ENCODE measurements around the gene MAPKAP1.
"Not testable (repeated sequence)": the region's sequence is repeated elsewhere in the genome, so short reads cannot be mapped to it uniquely, and the experiment has no call there.

MAPKAP1 gene

DNA sequence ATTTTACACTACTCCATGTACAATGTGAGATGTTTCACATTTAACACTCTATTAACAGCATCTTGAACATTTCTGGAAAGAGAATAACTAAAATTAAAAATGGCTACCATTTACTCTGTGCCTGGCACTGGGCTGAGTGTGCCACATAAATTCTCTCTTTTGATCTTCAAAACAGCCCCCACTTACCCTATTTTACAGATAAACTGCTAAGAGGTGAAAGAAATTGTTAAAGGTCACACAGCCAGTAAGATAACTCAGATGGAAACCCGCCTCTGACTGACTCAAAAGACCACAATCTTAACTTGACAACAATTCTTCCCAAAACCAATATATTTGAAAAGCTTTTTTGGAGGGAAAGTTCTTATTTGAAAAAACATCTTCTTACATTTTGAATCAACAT is 97.3 kb downstream of the MAPKAP1 start:
- DNase-seq (ENCODE audit: low read depth in 2 of 3, low spot score in 2 of 3): no peak

- no peak for DNase-seq (ENCODE audit: low read depth in 2 of 3, low spot score in 2 of 3)
These were observed 98.4 kb downstream of the MAPKAP1 start for GRCh38 chr9:125608489-125609224.

GRCh38 chr9:125604196-125604595 is 102.8 kb downstream of the MAPKAP1 start:
- no peak for DNase-seq (ENCODE audit: low read depth in 2 of 3, low spot score in 2 of 3)

DNA sequence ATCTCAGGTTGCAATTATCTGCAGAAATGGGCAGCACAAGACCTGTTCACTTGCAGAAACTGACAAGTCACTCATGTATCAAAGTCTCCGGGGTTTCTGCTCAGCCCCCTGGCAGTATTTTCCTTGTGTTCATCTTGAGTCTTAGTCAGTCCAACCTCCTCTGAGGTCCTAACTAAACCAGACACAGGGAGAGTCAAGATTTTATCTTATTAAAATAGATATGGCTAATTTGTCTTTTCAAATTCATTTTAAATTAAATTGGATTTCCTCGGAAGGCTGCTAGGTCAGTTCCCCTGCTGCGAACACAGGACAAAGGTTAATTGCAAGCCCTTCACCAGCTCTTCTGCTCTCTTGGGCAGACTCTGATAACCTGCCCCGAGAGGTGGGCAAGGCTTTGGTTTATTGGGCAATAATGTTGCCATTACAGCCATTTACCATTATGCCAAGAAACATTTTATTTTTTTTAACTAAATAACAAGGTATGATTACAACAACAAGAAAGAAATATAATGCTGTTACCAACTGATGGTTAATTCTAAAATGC is 103.5 kb downstream of the MAPKAP1 start:
- DNase-seq (ENCODE audit: low read depth in 2 of 3, low spot score in 2 of 3): no peak

DNA sequence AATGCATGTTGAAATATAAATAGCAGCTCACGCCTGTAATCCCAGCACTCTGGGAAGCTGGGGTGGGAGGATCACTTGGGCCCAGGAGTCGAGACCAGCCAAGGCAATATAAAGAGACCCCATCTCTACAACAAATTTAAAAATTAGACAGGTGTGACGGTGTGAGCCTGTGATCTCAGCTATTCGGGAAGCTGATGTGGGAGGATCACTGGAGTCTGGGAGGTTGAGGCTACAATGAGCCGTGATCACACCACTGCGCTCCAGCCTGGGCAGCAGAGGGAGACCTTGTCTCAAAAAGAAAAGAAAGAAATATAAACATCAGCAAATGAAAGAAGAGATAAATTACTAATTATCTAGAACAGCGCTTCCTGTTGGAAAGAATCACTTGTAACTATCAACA is 105.0 kb downstream of the MAPKAP1 start:
- DNase-seq (ENCODE audit: low read depth in 2 of 3, low spot score in 2 of 3): no peak

DNA sequence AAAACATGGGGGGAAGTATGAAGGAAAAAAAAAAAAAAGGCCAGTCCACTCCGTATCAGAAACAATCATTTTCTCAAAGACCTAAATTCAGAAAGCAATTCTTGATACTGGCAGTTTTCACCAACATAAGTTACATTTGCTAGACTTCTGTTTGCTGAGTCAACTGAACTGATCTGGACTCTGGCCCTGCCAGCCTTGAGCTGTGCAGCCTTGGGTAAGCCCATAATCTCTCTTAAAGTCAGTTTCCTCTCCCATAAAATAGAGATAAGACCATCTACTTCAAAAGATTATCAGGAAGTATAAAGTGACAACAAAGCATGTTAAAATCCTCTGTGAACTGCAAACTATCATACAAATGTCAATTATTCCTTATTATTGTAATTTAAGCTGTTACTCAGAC is 106.8 kb downstream of the MAPKAP1 start:
- DNase-seq (ENCODE audit: low read depth in 2 of 3, low spot score in 2 of 3): no peak

DNA sequence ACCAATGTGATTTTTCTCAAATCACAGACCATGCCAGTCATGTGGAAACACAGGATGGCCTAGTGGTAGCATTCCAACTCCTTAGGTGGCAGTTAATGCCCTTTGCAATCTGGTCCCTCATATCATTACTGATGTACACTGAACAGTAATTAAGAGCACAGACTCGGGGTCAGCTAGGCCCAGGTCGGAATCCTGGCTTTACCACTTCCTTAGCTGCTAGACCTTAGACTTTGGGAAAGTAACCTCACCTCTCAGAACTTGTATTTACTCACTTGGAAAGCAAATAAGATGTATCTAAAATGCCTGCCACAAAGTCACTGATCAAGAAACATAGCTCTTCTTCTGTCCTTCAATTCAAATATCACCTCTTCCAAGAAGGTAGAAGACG is 112.8 kb downstream of the MAPKAP1 start:
- DNase-seq (ENCODE audit: low read depth in 2 of 3, low spot score in 2 of 3): no peak

- DNase-seq (ENCODE audit: low read depth in 2 of 3, low spot score in 2 of 3): no peak
These were observed 113.3 kb downstream of the MAPKAP1 start for GRCh38 chr9:125593581-125594222.

DNA sequence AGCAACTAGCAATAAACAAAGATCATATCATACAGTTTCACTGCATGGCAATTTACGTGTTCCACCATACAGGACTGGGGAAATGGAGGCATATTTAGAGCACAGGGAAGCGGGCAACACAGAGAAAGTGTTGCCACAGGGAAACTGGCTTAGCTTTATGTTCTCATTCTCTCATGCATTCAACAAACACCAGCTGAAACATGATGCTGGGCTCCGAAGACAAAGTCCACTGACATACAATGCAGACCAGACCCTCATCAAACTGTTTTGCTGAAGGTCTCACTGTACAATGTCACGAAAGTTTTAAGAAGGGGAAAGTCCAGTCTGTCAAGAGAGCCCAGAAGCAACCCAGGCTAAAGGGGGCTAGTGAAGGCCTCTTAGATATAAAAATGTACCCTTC is 115.1 kb downstream of the MAPKAP1 start:
- no peak for DNase-seq (ENCODE audit: low read depth in 2 of 3, low spot score in 2 of 3)

DNA sequence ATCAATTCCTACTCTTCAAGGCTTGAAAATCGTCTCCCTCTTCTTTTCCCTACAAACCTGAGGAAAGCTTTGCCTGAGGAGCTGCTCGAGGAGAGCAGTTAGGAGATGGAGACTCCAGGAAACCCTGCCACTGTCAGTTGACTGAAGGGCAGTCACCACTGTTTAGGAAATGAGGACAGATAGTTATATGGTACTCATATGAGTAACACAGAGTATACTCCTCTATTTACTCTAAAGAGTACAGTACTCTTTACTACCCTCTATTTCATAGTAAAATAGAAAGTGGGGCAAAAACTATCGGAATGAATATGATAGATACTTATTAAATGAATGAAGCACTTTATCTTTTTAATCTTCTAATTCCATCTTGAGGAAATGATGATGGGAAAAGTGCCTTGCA is 115.8 kb downstream of the MAPKAP1 start:
- no peak for DNase-seq (ENCODE audit: low read depth in 2 of 3, low spot score in 2 of 3)

GRCh38 chr9:125589287-125589686 is 117.7 kb downstream of the MAPKAP1 start:
- no peak for DNase-seq (ENCODE audit: low read depth in 2 of 3, low spot score in 2 of 3)

DNA sequence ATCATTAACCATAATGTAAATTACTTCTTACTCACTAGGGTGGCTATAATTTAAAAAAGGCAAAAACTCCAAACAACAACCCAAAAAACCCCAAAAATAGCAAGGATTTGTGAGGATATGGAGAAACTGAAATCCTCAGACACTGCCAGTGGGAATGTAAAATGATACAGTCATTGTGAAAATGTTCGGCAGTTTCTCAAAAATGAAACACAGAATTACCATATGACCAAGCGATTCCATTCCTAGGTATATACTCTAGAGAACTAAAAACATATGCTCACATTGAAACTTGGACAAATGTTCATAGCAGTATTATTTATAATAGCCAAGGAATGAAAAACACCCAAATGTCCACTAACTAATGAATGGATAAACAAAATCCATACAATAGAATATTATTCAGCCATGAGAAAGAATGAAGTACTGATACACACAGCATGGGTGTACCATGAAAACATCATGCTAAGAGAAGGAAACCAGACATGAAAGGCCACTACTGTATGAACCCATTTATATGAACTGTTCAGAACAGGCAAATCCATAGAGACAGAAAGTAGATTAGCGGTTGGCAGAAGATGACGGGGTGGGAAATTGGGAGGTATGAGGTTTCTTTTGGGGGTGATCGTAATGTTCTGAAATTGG is 119.1 kb downstream of the MAPKAP1 start:
- no peak for DNase-seq (ENCODE audit: low read depth in 2 of 3, low spot score in 2 of 3)

DNA sequence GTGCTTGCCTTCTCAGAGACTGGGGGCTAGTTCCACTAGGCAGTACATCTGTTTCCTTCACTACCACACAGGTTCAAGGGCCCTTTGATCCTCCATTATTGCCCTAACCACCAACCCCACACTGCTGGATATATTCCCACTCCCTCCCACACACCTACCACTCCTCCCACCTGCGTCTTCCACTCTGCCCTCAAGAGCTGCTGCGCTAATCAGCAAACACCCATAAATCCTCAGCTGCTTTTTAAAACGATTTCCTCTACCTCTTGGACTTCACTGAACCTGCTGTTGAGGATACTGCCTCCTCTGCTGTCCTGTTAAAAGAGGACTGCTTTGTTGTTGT is 120.9 kb downstream of the MAPKAP1 start:
- no peak for DNase-seq (ENCODE audit: low read depth in 2 of 3, low spot score in 2 of 3)

GRCh38 chr9:125585503-125586171 is 121.4 kb downstream of the MAPKAP1 start:
- DNase-seq (ENCODE audit: low read depth in 2 of 3, low spot score in 2 of 3): no peak

DNA sequence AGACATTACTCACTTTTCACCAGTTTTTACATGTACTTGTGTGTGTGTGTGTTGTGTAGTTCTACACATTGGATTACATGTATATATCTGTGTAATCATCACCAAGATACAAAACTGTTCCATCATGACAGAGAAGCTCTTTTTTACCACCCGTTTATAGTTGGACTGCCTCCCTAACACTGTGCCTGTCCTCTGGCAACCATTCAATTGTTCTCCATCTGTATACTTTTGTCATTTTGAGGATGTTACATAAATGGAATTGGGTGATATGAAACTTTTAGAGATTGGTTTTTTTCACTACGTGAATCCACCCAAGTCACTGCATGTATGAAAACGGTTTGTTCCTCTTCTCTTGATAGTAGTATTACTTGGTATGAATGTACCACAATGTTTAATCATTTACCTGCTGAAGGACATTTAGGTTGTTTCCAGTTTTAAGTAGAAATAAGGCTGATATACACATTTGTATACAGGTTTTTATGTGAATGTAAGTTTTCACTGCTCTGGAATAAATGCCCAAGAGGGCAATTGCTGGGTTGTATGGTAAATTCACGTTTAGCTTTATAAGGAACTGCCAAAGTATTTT is 126.2 kb downstream of the MAPKAP1 start:
- no peak for DNase-seq (ENCODE audit: low read depth in 2 of 3, low spot score in 2 of 3)

GRCh38 chr9:125579030-125579932 is 127.7 kb downstream of the MAPKAP1 start:
- DNase-seq (ENCODE audit: low read depth in 2 of 3, low spot score in 2 of 3): no peak

DNA sequence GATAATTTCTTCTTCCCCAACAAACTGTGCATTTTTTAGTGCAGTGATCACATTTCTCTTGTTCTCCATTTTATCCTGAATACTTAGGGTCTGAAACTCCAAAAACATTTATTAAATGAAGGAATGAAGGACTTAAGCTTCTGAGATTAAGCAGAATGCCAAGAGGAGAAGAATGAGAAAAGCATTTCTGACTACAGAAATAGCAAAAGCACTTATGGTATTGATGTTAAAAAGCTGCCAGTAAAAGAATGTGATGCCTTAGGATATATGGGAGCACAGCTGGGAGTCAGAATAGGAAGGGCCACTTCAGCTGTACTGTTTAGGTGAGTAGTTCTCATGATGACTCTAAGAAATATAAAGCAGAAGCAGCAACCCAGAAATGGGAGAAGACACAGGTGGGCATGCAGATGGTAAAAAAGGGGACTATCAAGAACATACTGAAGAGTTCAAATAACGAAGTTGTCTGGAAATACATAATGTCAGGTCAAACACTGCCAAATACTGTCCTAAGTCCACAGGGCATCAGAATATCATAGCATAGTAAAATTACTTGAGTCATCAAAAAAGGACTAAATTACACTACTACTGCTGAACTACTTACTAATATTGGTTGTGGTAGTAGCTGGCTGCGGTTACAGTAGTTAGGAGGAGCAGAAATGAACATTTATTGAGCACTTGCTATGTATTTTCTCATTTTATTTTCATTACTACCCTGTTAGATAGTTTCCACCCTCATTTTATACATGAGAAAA is 132.7 kb downstream of the MAPKAP1 start:
- no peak for DNase-seq (ENCODE audit: low read depth in 2 of 3, low spot score in 2 of 3)

DNA sequence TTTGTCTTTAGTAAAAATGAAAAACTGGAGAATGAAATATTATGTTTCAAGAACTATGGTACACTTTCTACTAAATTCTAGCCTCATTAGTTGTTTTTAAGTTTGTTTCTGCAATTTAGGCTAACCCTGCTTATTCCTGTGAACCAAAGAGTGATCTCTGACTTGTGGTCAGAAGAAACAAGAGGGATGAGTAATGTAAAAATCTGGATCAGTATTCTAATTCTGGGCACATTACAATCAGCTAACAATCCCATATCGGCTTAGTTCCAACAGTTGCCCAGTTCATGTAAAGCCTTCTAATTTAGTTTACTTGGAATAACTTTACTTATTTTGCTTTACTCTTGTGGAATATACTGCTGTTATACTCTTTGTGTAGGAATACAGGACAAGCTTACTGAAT is 134.5 kb downstream of the MAPKAP1 start:
- not testable (repeated sequence) for DNase-seq (ENCODE audit: low read depth in 2 of 3, low spot score in 2 of 3)

DNA sequence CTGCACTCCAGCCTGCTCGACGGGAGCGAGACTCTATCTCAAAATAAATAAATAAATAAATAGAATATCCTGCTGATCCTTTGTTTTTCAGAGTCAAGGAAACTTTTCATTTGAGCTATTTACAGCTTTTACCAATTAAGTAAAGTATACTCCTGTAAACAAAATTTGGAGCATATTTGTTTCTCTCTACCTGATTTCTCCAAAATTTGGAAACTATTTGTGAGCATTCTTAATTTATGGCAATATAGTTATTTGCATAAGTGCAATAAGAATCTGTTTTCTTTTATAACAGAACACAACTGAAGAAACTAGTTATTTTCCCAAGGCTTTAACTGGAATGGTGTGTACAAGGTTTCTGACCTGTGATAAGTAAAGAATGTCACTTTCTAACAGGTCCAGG is 135.2 kb downstream of the MAPKAP1 start:
- not testable (repeated sequence) for DNase-seq (ENCODE audit: low read depth in 2 of 3, low spot score in 2 of 3)

DNA sequence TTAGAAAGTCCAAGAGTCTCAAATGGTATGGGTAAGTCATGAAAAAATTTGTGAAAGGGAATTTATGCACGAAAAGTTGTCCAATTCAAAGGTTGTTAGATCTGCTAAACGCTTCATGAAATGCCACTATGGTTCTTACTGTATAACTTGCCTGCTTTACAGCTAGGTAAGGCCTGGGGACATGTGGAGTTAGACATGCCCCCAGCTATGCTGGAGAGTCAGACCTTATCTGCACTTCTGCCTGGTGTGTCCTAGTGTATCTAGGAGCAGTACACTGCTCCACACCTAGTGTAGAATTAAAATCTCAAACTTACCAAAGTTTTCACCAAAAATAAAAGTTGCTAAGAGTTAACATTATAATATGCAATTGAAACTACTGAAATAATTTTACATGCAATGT is 136.8 kb downstream of the MAPKAP1 start:
- DNase-seq (ENCODE audit: low read depth in 2 of 3, low spot score in 2 of 3): no peak
